Medulla oblongata (tissue), 1 donor: ENCODE results near the gene NUAK1.
A peak's percentile ranks its signal among the peaks of the same experiment; 100 is the strongest.

ENCODE experiments used
- DNase-seq: peaks from one replicate; pipeline ENCODE4 v3.0.0-alpha.2; 2015; ENCODE audit errors: extremely low spot score

The NUAK1 gene

DNA sequence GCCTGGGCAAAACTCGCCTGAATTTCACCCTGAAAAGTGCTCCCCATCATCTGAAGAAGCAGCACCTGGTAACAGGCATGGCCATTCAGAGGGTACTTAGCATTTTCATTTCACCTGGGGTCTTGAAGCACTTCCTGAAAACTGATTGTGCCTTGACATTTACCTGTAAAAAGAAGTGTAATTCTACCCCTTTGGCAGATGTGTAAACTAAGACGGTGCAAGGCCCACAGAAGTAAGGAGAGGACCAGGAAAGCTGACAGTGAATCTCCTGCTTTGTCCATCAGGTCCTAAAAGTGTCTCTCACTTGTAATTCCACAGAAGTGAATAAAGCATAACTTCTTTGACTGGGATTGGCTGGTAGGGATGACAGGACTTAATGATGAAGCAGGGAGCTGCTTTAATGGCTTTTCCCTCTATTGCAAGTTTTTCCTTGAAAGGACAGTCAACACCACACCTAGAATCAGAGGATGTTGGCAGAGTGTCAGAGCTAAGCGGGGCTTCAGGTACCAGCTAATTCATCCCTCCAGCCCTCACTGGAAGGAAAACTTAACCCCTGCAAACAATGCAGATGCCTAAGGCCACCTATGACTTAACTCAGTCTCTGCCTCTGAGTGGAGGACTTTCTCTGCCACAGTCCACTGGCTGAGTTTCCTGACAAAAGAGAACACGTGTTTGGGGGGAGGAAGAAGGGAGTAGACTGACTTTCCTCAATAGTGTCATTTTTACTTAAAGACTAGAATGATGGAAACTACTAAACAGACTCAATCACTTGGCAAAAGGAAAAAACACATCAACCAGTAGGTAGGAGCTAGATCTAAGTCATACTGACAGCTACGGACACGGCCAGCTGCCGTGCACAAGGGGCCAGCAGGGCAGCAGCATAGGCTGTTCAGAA is 74.7 kb downstream of the NUAK1 start:
- no peak for DNase-seq

DNA sequence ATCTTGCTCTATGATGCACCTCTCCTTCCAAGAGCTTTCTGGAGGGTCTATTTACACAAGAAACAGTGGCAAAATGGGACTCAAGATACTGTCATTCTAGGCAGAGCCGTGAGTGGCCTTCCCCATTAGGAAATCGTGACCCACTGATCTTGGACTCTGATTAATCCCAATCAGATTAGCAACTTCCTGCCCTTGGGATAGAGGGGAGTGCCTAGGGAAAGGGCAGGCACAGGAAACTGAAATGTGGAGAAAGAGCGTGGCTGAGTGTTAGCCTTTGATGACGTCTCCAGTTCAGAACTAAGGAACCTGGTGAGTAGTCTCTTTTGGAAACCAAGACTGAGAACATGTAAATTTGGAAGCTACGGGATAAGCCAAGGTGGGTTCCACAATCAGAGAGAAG is 76.1 kb downstream of the NUAK1 start:
- DNase-seq = no peak

DNA sequence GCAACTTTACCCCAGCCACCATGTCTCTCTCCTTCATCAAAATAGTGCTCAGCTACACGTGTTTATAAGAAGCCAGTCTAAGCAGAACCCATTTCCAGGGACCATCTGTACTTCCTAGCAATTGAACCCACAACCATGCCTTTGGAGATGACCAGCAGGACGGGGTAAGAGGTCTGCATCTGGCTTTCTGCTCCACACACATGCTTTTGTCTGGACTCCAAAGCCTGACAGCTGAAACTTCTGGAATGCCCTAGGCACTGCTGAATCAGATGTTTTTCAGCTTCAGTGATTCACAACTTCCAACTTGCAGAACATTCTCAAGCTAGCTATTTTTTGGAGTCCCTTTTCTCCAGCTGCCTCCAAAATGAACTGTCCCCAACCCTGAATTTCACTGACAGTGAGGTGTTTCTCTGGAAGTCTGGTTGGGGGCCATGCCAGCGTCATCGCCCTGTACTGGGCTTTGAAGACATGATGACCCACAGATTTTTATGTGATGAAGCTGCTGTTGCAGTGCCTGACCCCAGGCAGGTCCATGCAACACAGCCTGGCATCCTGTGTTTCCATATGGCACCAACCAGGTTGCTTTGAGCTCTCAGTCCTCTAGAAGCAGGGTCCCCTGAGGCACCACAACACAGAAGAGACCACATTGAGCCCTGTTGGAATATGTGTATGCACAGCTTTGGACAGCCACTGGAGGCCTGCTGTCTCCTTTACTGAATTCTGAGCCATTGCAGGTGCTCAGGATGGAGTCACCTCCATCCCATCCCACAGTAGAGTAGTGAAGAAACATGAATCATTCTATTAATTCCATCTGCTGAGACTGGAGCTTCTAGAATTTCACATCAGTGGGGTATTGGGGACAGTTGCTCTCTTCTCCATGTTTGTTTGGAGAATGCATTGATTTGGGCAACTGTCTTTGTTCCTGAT is 80.2 kb downstream of the NUAK1 start:
- DNase-seq = no peak

DNA sequence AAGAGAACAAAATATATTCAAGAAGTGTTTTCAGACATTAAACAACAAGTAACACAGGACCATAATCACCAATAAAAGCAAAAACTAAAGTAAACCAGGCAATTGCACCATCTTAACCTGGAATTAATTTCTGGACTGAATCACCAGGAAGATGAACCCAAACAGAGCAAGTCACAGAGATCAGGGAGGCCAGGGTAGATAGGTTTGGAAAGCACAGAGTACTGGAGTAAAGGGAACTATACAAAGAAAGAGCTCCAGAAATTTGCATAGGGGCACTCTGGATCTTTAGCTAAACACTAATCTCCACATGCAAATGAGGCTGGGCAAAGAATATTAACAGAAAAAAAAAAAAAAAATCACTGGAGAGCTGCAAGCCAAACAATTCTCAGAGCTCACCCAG is 84.7 kb downstream of the NUAK1 start:
- DNase-seq = no peak

DNA sequence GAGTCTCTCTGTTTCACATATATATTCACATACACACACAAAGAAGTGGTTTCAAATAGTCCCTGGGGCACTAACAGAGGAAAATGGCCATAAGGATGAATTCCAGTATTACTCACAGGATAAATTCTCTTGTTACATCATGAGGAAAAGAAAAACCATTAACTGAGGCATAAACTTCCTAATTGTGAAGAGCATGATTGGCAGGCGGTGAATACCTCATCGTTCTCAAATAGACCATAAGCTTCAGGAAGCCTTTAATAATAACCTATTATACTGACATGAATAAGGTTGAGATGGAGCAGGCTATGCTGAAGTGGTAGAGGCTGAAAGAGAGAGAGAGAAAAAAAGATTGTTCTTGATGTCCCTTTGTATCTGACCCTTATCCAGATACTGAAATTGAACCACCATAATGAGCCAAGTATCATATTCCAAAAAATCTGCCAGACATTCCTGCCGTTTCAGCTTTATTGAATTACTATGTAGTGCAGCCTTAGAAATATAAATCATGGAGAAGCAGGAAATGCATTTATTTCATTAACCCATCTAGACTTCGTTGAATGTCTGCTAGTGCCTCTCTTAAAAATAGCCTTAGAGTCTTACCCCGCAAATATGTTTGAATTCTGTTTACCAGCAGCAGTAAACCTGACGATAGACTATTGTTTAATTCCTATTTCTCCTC is 86.8 kb downstream of the NUAK1 start:
- no peak for DNase-seq

DNA sequence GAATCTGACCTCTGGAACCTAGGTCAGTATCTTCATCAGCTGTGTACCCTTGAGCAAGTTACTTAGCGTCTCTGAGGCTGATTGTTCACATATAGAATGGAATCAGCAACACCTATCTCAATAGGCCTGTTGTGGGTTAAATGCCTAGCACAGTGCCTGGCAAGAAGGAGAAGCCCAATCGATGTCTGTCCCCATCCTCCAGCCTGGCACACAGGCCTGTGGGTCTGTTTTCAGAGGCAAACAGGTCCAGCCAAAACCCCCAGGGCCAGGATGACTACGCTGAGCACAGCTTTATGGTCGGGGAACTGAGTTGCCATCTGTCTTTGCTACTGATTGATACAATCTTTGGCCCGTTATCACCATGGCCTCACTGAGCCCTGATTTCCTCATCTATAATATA is 89.2 kb downstream of the NUAK1 start:
- DNase-seq = no peak

DNA sequence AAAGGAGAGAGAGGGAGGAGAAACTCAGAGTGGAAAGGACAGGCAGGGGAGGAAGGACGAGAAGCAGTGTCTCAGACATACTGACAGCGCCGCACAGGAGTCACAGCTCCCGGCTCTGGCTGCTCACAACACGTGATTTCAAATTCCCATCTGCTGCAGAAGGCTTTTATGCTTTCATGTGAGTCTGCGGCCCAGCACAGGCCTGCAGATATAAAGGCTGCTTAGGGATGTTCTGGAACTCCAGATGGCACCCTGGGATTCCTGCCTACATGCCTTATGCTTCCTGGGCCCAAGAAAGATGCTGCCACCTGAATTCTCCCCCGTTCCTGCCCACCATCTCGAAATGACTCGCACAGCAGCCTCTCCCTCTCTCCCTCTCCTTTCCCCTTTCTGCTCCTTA is 89.6 kb downstream of the NUAK1 start:
- peak; percentile 69 for DNase-seq

DNA sequence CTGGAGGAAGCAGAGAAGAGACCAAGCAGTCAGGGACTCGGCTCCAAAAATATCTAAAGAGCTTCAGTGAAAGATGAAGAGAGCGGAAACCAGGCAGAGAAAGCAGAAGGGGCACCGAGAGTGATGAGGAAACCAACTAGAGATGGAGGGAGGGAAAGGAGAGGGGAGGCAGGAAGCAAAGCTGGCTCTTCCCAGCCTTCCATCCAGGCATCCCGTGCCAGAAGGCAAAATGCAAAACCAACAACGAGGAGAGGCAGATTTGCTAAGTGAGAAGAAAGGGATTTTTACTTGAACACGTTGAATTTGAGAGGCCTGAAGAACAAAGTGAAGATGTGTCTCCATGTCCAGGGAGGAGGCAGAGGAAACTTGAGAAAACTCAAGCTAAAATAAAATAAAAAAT is 90.1 kb downstream of the NUAK1 start:
- DNase-seq = no peak

DNA sequence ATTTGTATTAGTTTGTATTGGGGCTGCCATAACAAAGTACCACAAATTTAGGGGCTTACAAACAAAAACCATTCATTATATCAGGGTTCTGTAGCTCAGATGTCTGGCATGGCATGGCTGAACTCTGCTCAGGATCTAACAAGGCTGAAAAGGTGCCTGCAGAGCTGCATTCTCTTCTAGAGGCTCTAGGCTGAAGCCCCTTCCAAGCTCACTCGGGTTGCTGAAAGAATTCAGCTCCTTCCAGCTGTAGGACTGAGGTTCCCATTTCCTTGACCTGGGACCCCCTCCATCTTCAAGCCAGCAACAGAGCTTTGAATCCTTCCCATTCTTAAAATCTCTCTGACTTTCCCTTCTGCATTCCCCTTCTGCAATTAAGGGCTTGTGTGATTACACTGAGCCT is 90.7 kb downstream of the NUAK1 start:
- no peak for DNase-seq

DNA sequence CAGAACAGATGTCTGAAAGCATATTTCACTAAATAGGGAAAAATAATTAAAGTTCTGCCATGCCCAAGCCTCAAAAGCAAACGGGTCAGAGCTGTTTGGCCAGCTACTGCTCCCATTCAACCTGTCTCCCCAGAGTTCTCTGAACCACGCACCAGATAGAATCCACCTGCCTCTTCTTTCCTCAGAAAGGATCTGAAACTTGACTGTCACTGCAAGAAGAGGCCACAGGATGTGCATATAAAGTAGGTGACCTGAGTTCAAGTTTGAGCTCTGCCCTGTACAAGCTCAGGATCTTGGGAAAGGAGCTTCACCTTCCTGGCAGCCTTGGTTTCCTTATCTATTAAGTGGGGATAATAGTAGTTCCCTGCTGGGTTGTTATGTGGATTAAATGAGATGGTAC is 91.8 kb downstream of the NUAK1 start:
- DNase-seq = no peak

DNA sequence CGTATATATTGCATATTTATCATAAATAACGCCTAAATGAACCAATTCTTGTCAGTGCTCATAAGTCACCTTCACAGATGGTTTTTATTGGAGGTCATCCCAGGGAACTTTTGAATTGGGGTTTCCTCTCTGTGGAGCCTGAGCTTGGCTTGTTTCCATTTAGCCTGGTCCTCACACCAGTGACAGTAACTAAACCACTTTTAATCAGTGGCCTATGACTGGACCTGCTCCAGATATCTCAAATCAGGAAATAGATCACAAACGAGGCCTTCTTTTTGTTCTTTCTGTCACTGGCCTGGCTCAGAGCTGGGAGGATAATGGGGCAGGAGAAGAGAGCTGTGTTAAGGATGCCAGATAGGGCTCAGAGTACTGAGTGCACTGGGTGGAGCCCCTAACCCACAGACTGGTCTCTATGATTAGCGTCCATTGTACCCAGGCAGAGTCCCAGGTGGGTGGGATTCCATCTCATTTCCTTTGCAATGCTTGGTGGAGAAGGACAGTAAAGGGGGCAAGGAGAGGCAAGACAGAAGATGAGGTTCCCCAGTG is 92.4 kb downstream of the NUAK1 start:
- DNase-seq = no peak

DNA sequence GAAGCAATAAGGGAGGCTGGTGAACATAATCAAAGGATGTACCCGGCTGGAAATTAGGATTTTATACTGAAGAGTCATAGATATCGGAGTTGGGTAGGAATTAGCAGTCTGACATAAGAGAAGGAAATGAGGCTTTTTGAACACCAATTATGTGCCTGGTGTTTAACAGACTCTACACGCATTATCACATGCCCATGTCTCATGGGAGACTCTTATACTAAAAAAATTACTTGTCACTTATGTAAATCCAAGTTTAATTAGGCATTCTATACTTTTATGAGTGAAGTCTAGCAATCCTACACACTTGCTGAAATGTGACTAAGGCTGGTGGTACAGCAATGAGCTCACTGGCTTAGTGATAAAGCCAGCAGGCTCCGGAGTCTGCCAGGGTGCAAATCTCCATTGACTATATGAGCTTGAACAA is 93.5 kb downstream of the NUAK1 start:
- DNase-seq = no peak

DNA sequence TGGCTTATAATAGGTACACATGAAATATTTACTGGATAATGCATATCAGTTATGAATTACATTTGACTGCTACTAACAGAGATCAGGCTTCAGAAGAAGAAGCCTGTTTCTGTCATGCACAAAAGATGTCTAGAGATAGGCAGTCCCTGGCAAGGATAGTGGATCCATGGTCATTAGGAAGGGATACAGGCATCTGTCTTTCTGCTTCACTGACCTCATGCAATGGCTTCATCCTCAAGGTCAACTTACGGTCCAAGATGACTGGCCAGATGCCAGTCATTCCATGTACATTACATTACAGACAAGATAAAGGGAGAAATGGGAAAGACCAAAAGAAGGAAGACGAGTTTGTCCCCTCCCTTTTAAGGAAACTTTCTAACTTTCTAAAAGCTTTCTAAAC is 94.0 kb downstream of the NUAK1 start:
- DNase-seq = no peak

DNA sequence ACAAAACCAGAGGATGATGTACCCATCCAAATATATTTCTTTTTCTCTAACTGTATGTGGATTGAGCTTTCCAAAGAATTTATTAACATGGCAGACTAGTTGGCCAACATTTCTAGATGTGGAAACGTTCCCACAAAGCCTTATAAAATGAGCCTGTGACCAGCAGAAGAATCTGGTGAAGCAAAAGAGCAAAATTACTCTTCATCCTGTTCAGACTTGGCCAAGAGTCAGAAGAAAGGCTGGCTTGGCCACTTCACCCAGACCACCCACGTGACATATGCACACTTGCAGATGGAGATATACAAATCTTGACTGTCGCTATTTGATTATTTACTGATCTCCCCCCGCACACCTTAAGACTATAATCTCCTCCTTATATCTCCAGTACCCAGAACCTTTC is 96.7 kb downstream of the NUAK1 start:
- no peak for DNase-seq

DNA sequence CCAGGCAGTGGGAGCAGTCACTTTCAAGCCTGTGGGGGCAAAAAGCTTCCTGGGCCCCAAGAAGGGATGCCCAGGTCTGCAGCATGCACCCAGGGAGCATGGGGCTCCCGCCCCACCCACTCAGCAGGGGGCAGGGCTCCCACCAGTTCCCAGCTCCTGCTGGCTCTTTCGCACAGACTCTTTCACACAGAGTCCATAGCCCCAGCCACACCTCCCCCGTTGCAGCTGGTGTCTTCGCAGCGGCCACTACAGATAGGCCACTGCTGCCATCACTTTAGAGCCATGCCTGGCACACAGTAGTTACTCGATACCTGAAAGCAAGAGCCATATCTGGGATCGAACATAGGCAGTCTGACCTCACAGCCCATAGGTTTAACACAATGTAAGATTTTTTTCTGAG is 98.2 kb downstream of the NUAK1 start:
- no peak for DNase-seq

DNA sequence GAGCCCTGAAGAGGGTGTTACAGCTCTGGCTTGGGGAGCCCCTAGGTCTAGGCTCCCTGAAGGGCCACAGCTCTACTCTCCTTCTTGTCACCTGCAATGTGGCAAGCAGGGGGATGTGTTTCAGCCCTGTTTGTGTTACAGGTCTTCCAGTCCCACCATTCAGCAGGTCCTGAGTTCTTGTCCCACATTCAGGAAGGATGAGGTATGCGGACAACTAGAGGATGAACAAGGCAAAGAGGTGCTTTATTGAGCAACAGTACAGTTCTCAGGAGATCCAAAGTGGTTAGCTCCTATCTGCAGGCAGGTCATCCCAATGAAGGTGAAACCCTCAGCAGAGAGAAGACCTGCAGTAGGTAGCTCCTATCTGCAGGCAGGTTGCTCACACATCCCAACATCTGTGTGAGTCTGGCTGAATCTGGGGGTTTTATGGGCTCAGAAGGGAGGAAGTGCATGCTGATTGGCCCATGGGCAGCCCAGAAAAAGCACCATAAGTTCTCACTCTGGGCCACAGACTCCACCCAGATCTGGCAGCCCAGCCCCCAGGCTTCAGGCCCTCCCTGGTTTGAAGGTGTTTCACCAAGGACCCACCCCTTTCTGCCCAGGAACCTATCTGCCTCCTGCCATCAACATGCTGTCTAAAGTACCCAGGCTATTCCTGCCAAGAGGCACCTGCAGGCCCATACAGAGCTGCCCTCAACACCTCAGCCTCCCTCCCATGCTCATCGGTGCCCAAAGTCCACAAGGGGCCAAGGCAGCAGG is 98.9 kb downstream of the NUAK1 start:
- DNase-seq = no peak

DNA sequence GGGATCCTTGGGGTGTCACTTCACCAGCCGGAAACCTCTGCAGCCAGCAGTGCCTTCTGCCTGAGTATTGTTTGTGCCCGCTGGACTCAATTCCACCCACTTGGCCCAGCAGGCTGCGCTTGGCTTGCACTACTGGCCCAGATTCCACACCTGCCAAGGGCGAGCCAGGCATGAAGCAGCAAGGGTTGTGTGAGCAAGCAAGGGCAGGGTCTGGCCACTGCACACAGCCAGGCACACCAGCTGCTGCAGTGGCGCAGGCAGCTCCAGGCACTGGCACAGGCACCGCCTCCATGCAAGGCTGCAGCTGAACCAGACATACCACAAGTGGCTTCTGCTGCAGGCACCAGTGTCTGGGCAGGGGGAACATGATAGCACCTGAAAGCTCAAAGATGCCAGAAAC is 99.5 kb downstream of the NUAK1 start:
- no peak for DNase-seq

DNA sequence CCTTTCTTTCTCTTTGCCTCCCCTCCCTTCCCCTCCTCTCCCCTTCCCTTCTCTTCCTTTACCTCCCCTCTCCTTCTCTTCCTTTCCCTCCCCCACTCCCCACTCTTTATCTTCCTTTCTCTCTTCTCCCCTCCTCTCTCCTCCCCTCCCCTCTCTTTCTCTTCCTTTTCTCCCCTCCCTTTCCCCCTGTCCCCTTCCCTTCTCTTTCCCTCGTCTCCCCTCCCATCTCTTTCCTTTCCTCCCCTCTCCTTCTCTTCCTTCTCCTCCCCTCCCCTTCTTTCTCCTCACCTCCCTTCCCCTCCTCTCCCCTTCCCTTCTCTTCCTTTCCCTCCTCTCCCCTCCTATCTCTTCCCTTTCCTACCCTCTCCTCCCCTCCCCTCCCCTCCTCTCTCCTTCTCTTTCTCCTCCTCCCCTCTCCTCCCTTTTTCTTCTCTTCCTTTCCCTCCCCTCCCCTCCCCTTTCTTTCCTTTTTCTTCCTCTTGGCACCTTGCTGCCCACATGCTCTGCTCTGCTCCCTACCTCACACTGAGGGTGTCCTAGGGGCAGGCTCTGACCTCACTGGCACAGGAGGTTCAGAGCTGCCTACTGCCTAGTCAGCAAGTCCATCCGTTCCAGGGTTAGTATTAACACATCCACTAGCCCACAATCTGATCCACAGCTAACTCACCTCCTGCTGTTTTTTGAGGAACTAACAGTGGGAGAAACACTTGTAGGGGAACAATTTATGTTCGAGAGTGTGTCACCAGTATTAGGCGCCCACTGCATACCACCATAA is 101.0 kb downstream of the NUAK1 start:
- DNase-seq = no peak

DNA sequence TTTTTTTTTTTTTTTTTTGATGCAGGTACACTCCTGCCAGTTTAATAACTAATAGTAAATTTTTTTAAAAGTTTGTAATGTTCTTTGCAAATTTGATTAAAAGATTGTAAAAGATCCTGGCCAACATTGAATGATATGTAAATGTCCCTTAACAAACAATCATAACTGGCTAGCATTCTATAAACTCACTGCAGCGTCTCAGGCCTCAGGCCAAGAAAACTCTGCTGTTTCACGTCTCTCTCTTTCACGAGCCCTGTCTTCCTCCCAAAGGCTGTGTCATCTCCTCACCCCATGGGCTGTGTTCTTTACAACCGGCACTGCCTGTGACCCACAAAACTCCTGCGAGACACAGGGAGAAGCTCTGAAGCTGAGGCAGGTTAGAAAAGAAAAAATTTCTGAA is 103.3 kb downstream of the NUAK1 start:
- no peak for DNase-seq

DNA sequence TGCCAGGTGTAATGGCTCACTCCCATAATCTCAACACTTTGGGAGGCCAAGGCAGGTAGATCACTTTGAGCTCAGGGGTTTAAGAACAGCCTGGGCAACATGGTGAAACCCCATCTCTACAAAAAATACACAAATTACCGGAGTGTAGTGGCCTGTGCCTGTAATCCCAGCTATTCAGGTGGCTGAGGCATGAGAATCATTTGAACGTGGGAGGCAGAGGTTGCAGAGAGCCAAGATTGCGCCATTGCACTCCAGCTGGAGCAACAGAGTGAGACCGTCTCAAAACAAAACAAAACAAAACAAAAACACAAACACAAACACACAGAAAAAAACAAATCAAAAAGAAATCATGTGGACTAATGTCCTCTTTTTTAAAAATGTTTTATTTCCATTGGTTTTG is 104.4 kb downstream of the NUAK1 start:
- no peak for DNase-seq
